ENCODE results near the gene ZER1.

Gene ZER1

GRCh38 chr9:128762671-128763449, 8.9 kb downstream of the ZER1 start:
- no peak for DNase-seq (ENCODE audit: low read depth)
- TF ChIP-seq CTCF (conservative IDR thresholded peaks at IDR 0.05; ENCODE audit: low read depth, low read length), result no peak
- H3K4me3 ChIP-seq (ENCODE audit: low read length), result no peak overlapping the region

- DNase-seq (ENCODE audit: low read depth), result no peak
- no peak for TF ChIP-seq CTCF (conservative IDR thresholded peaks at IDR 0.05; ENCODE audit: low read depth, low read length)
- no peak overlapping the region for H3K4me3 ChIP-seq (ENCODE audit: low read length)
These were observed 14.1 kb downstream of the ZER1 start for GRCh38 chr9:128757602-128758001.

- TF ChIP-seq CTCF (conservative IDR thresholded peaks at IDR 0.05; ENCODE audit: low read depth, low read length), result no peak
- DNase-seq (ENCODE audit: low read depth), result no peak
- no peak overlapping the region for H3K4me3 ChIP-seq (ENCODE audit: low read length)
These were observed 18.1 kb downstream of the ZER1 start for GRCh38 chr9:128753627-128754026.

GRCh38 chr9:128750926-128751595, 20.7 kb downstream of the ZER1 start:
- TF ChIP-seq CTCF (conservative IDR thresholded peaks at IDR 0.05; ENCODE audit: low read depth, low read length), result no peak
- no peak overlapping the region for H3K4me3 ChIP-seq (ENCODE audit: low read length)
- no peak for DNase-seq (ENCODE audit: low read depth)

- TF ChIP-seq CTCF (conservative IDR thresholded peaks at IDR 0.05; ENCODE audit: low read depth, low read length), result no peak
- no peak for DNase-seq (ENCODE audit: low read depth)
- no peak overlapping the region for H3K4me3 ChIP-seq (ENCODE audit: low read length)
These were observed 24.5 kb downstream of the ZER1 start for GRCh38 chr9:128747241-128747640.

GRCh38 chr9:128743421-128743820, 28.3 kb downstream of the ZER1 start:
- DNase-seq (ENCODE audit: low read depth), result no peak
- H3K4me3 ChIP-seq (ENCODE audit: low read length), result no peak overlapping the region
- no peak for TF ChIP-seq CTCF (conservative IDR thresholded peaks at IDR 0.05; ENCODE audit: low read depth, low read length)

- no peak for TF ChIP-seq CTCF (conservative IDR thresholded peaks at IDR 0.05; ENCODE audit: low read depth, low read length)
- DNase-seq (ENCODE audit: low read depth), result no peak
- no peak overlapping the region for H3K4me3 ChIP-seq (ENCODE audit: low read length)
These were observed 29.3 kb downstream of the ZER1 start for GRCh38 chr9:128742401-128742800.

Measured in retinal pigment epithelial cell (primary cell).